Stimulated activated CD8-positive, alpha-beta memory T cell treated with anti-CD3 and anti-CD28 coated beads, Interleukin-12 subunit alpha, Interleukin-12 subunit beta, amount 100 ng/mL, for 1 hour (primary cell): ENCODE measurements around the gene RFTN1.

ENCODE experiments used
- DNase-seq: peaks from one replicate; pipeline ENCODE4 v3.0.0-alpha.2; 2020; ENCODE audit warnings: low read depth

RFTN1 gene, protein sequence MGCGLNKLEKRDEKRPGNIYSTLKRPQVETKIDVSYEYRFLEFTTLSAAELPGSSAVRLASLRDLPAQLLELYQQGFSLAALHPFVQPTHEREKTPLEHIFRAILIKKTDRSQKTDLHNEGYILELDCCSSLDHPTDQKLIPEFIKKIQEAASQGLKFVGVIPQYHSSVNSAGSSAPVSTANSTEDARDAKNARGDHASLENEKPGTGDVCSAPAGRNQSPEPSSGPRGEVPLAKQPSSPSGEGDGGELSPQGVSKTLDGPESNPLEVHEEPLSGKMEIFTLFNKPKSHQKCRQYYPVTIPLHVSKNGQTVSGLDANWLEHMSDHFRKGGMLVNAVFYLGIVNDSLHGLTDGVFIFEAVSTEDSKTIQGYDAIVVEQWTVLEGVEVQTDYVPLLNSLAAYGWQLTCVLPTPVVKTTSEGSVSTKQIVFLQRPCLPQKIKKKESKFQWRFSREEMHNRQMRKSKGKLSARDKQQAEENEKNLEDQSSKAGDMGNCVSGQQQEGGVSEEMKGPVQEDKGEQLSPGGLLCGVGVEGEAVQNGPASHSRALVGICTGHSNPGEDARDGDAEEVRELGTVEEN

DNA sequence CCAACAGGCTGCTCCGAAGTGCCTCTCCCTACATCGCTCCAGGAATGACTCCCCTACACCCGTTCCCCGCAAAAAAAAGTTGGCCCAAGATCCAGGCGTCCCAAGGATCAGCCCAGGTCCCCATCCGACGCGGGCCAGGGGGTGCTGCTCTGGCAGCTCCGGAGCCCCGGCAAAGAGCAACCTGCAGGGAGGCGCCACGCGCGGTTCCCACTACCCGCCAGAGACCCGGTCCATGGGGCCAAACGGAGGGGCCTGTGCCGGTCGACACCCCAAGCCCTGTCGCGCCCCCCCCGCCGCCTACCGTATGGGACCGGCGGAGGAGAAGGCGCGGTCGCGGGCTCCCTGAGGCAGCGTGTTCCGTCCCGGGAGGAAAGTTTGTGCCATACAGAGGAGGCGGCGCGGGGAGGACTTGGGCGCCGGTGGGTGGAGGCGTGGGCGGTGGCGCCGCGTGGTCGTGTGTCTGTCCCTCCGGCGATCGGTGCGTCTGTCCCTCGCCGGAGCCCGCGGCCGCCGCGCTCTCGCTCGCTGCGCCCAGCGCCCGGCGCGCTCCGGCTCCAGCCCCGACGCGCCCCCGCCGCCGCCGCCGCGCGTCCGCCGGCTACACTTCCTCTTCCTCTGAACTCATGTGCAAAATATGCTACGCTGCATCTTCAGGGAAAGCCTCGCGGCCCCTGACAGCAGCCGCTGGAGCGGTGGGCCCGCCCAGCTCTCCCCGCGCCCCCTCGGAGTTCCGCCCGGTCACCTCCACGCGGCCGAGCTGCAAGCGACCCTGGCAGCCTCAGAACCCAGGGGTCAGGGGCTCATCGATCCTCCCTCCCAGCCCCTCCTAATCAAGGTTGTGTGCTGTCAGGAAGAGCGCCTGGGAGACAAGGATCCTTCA, at the start of gene RFTN1:
RFTN1 (minus strand) TSS at position 559 of the 880 bp plus-strand sequence. CDS start 19,830 bp downstream, outside the sequence.
- DNase-seq: no peak

DNA sequence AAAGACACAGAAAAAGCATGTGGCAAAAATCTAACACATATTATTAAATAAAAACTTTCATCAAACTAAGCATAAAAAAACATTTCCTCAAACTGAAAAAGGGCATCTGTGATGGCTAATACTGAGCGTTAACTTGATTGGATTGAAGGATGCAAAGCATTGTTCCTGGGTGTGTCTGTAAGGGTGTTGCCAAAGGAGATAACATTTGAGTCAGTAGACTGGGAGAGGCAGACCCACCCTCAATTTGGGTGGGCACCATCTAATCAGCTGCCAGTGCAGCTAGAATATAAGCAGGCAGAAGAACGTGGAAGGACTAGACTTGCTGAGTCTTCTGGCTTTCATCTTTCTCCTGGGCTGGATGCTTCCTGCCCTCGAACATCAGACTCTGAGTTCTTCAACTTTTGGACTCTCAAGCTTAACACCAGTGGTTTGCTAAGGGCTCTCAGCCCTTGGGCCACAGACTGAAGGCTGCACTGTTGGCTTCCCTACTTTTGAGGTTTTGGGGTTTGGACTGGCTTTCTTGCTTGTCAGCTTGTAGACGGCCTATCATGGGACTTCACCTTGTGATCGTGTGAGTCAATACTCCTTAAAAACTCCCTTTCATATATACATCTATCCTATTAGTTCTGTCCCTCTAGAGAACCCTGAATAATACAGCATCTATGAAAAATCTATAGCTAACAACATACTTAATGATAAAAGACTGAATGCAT, 46.3 kb upstream of the RFTN1 start:
- no peak for DNase-seq

DNA sequence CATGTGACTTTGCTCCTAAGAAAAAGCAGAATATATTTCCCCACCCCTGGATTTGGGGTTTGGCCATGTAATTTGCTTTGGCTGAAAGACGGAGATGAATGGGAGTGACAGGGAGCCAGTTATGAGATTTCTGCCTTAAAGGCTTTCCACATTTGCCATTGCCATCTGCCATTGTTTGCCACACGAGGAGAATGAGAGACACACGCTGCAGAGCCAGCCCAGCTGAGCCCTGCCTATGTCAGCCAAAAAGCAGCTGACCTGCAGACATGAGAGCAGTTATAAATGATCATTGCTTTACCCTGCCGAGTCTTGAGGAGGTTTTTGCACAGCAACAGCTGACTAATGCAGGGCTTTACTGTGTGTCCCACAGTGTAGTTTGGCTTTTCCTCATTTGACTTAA, 40.6 kb upstream of the RFTN1 start:
- no peak for DNase-seq

DNA sequence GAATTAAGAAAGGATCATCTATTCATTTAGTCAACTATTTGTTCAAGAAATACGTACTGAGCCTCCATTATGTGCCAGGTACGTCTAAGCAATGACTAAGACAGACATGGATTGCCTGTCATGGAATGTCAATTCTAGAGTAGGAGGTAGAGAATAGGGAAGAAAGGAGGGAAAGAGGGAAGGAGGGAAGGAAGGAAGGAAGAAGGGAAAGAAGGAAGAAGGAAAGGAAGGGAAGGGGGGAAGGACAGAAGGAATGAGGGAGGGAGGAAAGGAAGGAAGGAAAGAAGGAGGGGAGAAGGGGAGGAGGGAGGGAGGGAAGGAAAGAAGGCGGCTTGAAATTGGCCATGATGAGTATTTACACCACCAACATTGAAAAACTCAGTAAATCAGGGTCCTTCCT, 39.3 kb upstream of the RFTN1 start:
- DNase-seq: no peak

DNA sequence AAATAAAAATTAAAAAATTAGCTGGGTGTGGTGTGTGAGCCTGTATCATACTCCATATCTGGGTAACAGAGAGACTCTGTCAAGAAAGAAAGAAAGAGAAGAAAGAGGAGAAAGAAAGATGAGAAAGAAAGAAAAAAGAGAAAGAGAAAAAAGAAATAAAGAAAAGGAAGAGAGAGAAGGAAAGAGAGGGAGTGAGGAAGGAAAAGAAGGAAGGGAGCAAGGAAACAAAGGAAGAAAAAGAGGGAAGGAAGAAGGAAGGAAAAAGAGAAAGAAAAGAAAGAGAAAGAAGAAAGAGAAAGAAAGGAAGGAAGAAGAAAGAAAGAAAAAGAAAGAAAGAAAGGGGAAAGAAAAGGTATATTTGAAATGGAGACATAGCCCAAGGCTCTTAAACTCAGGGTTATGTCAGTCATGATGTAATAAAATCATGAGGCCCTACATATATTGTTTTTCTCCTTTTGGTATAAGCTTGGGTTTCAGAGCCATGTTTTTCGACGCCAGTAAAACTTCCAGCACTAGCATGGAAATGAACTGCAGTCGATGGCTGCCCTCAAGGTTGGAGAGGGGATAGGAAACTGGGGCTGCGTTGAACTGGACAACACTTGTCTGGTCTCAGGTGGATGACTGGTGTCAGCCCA, 38.0 kb upstream of the RFTN1 start:
- DNase-seq: no peak

DNA sequence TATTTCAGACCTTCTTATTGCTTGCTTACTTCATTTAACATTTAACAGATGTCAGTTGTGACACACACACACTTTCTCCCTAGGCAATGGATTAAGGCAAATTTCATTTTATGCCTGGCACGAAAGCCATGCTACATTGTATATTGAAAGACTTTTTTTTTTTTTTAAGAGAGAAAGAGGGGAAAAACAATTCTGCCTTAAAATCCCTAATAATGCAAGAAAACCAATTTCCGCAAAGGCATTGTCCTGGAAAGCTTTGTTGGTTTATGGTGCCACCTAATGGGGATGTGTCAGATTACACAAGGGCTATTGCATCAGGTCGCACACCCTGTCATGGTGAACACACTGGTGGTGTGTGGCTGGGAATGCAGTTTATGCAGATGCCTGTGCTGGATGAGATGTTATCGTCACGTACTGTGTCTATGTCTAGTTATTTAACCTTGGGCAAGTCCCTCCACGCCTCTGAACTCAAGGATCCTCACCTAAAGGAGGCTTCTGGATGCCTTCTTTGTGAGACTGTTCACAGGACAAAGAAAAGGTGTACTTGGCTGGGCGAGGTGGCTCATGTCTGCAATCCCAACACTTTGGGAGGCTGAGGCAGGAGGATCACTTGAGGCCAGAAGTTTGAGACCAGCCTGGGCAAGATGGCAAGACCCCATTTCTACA, 37.3 kb upstream of the RFTN1 start:
- DNase-seq: peak; percentile 66

DNA sequence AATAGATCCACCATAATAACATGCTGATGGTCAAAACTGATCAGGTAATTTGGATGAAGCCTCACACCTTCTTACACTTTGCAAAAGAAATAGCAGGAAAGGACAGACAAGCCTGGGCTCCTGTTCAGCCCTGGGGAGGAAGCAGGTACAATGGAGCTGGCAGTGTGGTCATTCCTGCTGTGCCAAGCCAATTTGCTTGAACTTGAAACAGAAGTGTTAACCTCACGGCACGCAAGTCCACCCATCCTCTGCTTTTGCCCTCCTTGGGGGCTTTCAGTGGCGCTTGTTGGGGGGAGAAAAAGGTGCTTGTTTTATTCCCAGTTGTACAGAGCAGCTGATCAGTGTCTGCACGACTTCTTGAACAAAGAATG, 36.8 kb upstream of the RFTN1 start:
- DNase-seq: no peak

DNA sequence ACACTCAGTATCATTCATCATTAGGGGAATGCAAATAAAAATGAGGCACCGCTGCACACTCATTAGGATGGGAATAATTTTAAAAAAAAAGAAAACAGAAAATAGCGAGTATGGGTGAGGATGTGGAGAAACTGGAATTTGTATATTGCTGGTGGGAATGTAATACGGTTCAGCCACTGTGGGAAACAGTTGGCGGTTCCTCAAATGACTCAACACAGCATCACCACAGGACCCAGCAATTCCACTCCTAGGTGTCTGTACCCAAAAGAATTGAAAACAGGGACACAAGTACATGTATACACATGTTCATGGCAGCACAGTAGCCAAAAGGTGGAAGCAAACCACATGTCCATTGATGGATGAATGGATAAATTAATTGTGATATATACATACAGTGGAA, 35.2 kb upstream of the RFTN1 start:
- no peak for DNase-seq

DNA sequence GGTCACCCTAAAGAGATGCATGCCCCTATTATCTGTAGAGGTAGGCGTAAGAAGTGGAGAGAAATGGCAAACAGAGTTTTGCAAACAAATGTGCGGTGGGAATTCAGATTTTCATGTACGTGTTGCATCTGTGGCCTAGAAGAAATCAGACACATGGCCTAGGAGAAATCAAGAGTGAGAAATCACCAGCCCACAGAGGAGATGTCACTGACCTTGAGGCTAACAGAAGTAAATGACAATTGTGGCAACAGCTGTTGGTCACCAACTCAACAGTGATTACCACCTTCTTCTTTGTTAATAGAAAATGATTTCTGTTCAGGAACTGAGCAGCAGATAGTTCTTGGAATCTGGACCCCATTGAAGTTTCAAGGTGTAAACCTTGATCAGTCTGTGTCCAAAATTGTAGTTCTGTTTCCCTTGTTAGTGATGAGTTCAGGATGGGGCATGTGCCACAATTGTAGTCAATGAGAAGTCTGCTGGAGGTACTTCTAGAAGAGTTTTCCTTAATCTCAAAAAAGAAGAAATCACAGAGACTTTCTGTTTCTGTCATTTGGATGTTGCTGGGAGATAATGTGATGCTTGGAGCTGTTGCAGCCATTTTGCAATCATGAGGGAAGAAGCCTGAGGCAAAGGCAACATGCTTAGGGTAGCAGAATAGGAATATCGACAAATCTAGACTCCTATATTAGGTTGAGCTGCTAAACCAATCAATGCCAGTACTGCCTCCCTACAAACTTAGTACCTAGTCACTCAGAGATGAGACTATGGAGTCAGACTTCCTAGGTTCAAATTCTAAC, 34.3 kb upstream of the RFTN1 start:
- DNase-seq: no peak

DNA sequence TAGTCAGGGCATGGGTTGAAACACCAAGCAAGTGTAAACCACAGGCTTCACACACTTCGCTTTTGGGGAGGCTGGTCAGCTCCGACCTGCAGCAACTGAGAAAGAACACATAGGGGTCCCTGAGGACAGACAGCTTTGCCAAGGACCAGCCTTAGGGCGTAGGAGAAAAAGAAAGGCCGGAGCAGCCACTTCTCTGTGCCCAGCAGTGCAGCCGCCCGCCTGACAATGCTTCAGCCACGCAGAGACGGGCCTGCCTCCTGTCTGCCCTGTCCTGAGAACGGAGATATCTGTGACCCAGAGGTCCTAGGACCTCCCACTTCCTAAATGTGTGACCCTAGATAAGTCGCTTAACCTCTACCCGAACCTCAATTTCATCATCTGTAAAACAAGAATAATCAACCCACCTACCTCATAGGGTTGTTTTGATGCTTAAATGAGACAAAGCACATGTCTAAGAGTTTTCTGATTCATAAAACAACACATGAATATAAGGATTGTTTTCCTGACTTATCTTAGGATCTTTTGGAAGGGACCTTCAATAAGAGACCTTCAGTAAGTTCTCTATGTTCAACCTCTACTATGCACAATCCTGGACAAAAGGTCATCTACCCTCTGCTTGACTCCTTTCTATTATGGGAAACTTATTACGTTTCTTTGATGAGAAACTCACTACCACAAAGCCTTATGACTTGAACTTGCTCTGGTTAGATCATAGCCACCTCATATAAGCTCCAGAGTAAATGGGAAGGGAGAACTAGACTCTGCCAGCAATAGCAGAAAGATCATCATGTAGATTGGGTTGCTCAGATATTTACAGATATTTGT, 32.9 kb upstream of the RFTN1 start:
- DNase-seq: no peak

DNA sequence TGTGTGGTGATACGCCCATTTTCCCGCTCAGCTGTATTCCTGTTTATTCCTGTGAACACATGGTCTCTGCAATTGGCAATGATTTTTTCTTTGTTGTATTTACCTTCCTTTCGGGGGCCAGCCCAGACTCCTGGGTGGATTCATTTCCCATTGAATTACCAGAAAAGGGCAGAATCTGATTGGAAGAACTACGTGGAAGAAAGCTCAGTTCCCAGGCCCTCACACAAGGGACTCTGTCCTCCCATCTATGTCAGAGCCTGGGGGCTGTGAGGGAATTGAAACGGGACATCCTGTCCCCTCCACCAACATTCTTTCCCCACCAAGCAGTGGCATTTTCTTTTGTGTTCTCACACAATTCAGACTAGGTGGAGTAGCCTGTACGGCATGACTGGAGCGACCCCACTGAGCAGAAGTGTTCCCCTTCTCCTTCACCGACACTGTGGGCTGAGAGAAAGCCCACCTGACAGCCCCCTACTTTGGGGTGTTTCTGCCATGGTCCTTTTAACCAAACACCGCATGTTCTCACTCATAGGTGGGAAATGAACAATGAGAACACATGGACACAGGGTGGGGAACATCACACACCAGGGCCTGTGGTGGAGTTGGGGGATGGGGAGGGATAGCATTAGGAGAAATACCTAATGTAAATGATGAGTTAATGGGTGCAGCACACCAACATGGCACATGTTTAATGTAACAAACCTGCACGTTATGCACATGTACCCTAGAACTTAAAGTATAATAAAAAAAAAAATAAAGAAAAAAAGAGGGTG, 32.1 kb upstream of the RFTN1 start:
- DNase-seq: no peak

DNA sequence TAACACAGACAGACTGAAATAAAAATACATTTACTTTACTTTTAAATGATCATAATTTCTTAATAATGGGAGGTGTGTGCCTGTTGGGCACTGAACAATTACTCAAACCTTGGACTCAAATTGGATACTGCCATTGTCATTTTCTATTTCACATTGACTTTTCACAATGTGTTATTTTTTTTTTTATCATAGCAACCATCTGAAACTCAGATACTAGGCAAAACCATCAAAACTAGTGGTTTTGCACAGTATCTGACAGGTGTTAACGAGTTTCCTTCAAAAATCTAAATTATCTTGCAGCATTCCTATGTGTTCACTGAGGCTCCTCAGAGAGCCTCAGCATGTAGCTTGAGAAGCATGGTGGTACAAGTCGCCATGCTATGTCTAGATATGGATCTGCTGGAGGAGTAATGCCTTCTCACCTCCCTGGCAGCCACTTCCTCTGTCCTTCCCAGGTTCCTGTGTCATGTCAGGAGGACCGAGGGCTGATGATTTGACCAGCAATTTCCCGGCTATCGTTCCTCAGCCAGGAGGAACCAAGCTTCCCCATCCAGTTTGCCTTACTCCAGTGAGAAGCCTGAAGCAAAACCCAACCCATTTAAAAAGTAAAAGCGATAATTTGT, 29.9 kb upstream of the RFTN1 start:
- no peak for DNase-seq

DNA sequence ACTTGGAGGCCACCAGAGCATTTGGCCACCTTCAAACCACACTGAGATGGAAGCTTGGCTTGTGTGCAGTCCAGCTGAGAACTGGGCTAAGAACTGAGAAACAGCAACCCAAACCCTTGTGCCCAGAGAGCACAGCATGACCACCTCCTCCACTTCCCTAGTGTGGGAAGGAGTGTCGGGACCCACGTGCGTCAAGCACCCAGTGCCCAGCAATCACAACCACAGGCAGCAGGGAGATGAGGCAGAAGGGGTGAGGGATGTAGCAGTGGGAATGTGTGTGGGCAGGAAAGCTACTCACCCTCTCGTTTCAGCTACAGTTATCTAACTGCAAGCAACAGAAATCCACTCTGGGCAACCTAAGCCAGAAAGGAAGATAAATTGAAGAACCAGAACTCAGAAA, 25.0 kb upstream of the RFTN1 start:
- no peak for DNase-seq

DNA sequence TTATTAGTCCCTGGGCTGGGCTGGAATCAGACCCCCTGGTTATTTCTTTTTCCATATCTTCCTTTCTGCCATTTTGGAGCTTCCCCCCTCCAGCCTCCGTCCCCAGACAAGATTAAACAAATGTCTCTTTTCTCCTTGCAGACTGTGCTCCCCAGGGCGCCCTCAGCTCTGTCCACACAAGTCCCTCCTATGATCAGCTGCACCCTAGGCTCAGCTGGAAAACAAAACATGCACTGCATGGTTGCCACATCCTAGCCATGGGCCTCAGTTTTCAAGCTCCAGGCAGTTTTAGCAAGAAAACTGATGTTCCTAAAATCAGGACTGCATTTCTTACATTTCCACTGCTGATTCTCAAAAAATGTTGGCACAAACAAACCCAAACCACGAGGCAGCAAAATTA, 23.5 kb upstream of the RFTN1 start:
- no peak for DNase-seq

DNA sequence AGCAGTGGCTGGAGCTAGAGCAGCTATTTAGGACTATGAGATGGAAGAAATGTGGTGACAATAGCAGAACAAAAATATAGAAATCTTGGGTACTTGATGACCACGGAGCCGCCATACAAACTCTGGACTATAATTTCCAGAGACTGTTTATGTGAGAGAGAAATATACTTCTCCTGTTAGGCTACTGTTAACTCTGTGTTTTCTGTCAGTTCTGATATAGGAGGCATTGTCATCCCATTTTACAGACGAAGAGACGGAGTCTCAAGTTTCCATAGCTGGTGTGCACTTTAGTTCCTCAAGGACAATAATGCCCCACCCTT, 22.8 kb upstream of the RFTN1 start:
- no peak for DNase-seq

DNA sequence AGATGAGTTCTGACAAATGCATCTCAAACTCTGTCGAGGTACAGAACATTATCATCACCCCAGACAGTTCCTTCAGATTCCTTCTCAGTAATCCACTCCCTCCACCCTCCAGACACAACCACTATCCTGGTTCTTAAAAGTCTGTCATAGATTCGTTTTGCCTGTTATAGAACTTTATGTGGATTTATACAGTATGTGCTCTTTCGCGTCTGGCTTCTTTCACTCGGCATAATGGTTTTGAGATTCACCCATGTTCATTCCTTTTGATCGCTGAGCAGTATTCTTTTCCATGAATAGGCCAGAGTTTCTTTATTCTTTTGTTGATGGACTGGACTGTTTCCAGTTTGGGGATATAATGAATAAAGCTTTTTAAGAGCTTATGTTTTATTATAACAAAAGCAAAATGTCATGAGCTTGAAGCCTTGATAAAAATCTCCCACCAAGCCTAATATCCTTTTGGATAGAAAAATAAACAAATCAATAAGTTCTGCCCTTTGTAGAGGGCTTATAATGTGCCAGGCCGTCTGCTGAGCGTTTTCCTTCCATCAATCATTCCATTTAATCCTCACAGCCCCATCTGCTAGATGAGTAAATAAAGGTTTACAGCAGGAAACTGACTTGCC, 21.3 kb upstream of the RFTN1 start:
- DNase-seq: no peak

DNA sequence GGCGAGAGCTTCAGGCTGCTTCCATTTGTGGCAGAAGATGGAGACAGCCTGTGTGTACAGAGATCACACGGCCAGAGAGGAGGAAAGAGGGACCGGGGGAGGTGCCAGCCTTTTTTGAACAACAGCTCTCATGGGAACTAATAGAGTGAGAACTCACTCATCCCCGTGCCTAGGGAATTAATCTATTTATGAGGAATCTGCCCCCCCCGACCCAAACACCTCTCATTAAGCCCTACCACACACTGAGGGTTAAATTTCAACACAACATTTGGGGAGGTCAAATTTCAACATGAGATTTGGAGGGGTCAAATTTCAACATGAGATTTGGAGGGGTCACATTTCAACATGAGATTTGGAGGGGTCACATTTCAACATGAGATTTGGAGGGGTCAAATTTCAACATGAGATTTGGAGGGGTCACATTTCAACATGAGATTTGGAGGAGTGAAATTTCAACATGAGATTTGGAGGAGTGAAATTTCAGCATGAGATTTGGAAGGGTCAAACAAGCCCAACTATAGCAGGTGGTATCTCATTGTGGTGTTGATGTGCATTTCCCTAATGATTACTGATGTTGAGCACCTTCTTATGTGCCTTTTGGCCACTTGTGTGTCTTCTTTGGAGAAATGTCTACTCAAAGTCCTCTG, 20.6 kb upstream of the RFTN1 start:
- no peak for DNase-seq
